ENCODE data around the gene RAB1A.

Gene RAB1A

DNA sequence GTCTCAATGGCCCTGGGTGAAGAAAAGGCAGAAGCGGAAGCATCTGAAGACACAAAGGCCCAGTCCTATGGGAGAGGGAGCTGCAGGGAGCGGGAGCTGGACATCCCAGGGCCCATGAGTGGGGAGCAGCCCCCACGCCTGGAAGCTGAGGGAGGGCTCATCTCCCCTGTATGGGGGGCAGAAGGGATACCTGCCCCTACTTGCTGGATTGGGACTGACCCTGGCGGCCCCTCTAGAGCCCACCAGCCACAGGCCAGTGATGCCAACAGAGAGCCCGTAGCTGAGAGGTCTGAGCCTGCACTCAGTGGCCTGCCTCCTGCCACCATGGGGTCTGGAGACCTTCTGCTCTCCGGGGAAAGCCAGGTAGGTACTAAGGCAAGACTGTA, 60.5 kb downstream of the RAB1A start:
- Histone ChIP-seq H3K9me3 (ENCODE audit: control insufficient read depth, low read depth, low read length) (no peaks in the 10 kb centered on the region), H3K4me3 (ENCODE audit: low read length) (no peak overlapping the region), H3K36me3 (ENCODE audit: control insufficient read depth, low read depth, low read length) (peaks cover 43% of the 10 kb centered on the region), H3K27me3 (ENCODE audit: control insufficient read depth, insufficient read depth, low read length) (no peaks in the 10 kb centered on the region), H3K27ac (ENCODE audit: low read length) (no peak overlapping the region), H3K9ac (ENCODE audit: low read length) (no peak overlapping the region), H3K4me1 (ENCODE audit: control insufficient read depth, low read depth, low read length) (no peaks in the 10 kb centered on the region)

DNA sequence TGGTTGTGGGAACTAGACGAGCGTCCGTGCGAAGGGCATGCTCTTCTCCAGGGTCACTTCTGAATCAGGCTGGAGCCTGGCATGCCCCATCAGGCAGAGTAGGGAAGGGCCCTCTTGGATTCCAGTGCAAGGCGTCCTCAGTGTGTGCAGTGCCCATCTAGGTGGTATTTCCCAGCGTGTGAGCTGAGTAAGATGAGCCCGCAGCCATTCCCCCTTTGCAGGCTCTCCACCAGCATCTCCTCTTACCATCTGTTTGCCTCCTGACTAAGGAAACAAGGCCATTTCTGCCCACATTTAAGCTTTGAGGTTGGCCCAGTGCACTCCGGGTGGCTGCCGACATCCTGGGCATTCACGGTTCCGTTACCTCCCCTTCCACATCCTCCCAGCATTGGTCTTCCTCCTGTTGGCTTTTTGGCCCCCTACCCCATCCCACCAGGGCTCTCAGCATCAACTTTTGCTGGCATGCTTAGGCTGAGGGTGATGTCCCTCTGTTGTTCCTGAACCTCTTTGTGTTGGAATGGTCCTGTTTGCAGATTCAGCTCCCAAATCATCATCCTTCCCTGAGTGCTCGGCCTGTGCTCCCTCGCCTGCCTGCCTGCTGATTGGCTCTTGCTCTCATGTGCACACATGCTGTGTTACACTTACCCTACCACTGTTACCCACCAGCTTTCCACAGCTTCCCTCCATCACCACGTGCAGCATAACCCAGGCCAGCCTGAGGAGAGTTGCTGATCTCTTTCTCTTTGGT, 61.9 kb downstream of the RAB1A start:
- H3K27me3 ChIP-seq (ENCODE audit: control insufficient read depth, insufficient read depth, low read length), result no peaks in the 10 kb centered on the region
- H3K27ac ChIP-seq (ENCODE audit: low read length), result no peak overlapping the region
- no peaks in the 10 kb centered on the region for H3K4me1 ChIP-seq (ENCODE audit: control insufficient read depth, low read depth, low read length)
- no peaks in the 10 kb centered on the region for H3K9me3 ChIP-seq (ENCODE audit: control insufficient read depth, low read depth, low read length)
- H3K9ac ChIP-seq (ENCODE audit: low read length), result no peak overlapping the region
- H3K4me3 ChIP-seq (ENCODE audit: low read length), result no peak overlapping the region
- peaks cover 29% of the 10 kb centered on the region for H3K36me3 ChIP-seq (ENCODE audit: control insufficient read depth, low read depth, low read length)

GRCh38 chr2:65064728-65065552, 65.0 kb downstream of the RAB1A start:
- no peak overlapping the region for H3K4me3 ChIP-seq (ENCODE audit: low read length)
- no peaks in the 10 kb centered on the region for H3K4me1 ChIP-seq (ENCODE audit: control insufficient read depth, low read depth, low read length)
- no peaks in the 10 kb centered on the region for H3K9me3 ChIP-seq (ENCODE audit: control insufficient read depth, low read depth, low read length)
- H3K27ac ChIP-seq (ENCODE audit: low read length), result no peak overlapping the region
- no peak overlapping the region for H3K9ac ChIP-seq (ENCODE audit: low read length)
- H3K36me3 ChIP-seq (ENCODE audit: control insufficient read depth, low read depth, low read length), result peaks cover 2% of the 10 kb centered on the region
- H3K27me3 ChIP-seq (ENCODE audit: control insufficient read depth, insufficient read depth, low read length), result no peaks in the 10 kb centered on the region

- no peak overlapping the region for H3K4me3 ChIP-seq (ENCODE audit: low read length)
- no peaks in the 10 kb centered on the region for H3K27me3 ChIP-seq (ENCODE audit: control insufficient read depth, insufficient read depth, low read length)
- no peak overlapping the region for H3K27ac ChIP-seq (ENCODE audit: low read length)
- H3K9me3 ChIP-seq (ENCODE audit: control insufficient read depth, low read depth, low read length), result no peaks in the 10 kb centered on the region
- H3K9ac ChIP-seq (ENCODE audit: low read length), result no peak overlapping the region
- H3K4me1 ChIP-seq (ENCODE audit: control insufficient read depth, low read depth, low read length), result no peaks in the 10 kb centered on the region
- H3K36me3 ChIP-seq (ENCODE audit: control insufficient read depth, low read depth, low read length), result no peaks in the 10 kb centered on the region
Observed at GRCh38 chr2:65062843-65063825, 66.8 kb downstream of the RAB1A start.

- Histone ChIP-seq H3K36me3 (ENCODE audit: control insufficient read depth, low read depth, low read length) (no peaks in the 10 kb centered on the region), H3K4me3 (ENCODE audit: low read length) (no peak overlapping the region), H3K27me3 (ENCODE audit: control insufficient read depth, insufficient read depth, low read length) (no peaks in the 10 kb centered on the region), H3K27ac (ENCODE audit: low read length) (no peak overlapping the region), H3K9ac (ENCODE audit: low read length) (no peak overlapping the region), H3K4me1 (ENCODE audit: control insufficient read depth, low read depth, low read length) (no peaks in the 10 kb centered on the region), H3K9me3 (ENCODE audit: control insufficient read depth, low read depth, low read length) (no peaks in the 10 kb centered on the region)
Observed at GRCh38 chr2:65061910-65062339, 68.0 kb downstream of the RAB1A start.

DNA sequence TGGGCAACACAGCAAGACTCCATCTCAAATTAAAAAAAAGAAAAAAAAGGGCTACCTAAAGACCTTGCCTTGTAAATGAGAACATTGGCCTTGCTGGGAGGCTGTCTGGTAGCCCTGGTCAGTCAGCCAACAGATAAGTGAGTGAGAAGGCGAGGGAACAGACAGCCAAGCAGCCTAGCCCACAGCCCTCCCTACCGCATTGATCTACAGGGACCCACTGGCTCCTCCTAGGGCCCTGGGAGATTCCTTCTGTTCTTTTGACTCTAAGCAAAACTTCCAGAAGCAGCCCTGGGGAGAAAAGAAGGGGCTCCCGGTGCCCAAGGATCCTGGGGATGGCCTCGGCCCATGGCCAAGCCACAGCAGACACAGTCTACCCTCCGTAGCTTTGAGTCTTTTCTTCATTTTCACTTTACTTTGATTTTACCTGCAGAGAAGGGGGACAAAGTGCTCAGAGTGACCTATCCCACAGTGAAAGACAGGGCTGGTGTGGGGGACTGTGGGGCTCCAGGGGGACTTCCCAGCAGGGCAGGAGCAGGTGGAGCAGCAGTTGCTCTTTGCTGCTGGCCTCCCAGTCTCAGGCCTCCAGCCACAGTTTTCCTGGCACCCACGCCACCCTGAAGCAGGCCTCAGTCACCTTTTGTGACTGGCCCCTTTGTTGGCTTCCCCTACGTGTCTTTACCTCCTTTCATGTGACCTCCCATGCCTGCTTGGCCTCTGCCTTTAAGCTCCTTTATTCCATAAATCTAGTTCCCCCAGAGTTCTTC, 68.6 kb downstream of the RAB1A start:
- H3K27ac ChIP-seq (ENCODE audit: low read length), result no peak overlapping the region
- H3K27me3 ChIP-seq (ENCODE audit: control insufficient read depth, insufficient read depth, low read length), result no peaks in the 10 kb centered on the region
- no peak overlapping the region for H3K4me3 ChIP-seq (ENCODE audit: low read length)
- no peaks in the 10 kb centered on the region for H3K9me3 ChIP-seq (ENCODE audit: control insufficient read depth, low read depth, low read length)
- H3K9ac ChIP-seq (ENCODE audit: low read length), result no peak overlapping the region
- H3K4me1 ChIP-seq (ENCODE audit: control insufficient read depth, low read depth, low read length), result no peaks in the 10 kb centered on the region
- H3K36me3 ChIP-seq (ENCODE audit: control insufficient read depth, low read depth, low read length), result no peaks in the 10 kb centered on the region

DNA sequence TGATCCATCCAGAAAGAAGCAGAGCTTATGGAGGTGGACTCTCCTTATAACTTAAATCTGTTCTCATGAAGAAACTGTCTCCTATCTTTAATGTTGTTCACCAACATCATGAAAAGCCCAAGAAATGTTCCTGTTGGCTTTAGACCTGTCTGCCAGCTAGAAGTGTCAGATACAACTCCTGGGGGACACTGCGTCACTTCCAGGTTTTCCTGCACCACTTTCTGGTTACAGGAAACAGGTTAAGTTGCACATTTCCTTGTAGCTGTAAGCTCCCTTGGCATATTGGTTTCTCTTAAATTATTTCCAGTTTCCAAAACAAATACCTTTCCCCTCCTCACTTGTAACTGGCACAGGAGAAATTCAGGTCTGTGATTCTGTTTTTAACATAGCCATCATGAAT, 70.8 kb downstream of the RAB1A start:
- Histone ChIP-seq H3K36me3 (ENCODE audit: control insufficient read depth, low read depth, low read length) (no peaks in the 10 kb centered on the region), H3K27ac (ENCODE audit: low read length) (no peak overlapping the region), H3K4me1 (ENCODE audit: control insufficient read depth, low read depth, low read length) (no peaks in the 10 kb centered on the region), H3K27me3 (ENCODE audit: control insufficient read depth, insufficient read depth, low read length) (peaks cover 4% of the 10 kb centered on the region), H3K9ac (ENCODE audit: low read length) (no peak overlapping the region), H3K9me3 (ENCODE audit: control insufficient read depth, low read depth, low read length) (no peaks in the 10 kb centered on the region), H3K4me3 (ENCODE audit: low read length) (no peak overlapping the region)

DNA sequence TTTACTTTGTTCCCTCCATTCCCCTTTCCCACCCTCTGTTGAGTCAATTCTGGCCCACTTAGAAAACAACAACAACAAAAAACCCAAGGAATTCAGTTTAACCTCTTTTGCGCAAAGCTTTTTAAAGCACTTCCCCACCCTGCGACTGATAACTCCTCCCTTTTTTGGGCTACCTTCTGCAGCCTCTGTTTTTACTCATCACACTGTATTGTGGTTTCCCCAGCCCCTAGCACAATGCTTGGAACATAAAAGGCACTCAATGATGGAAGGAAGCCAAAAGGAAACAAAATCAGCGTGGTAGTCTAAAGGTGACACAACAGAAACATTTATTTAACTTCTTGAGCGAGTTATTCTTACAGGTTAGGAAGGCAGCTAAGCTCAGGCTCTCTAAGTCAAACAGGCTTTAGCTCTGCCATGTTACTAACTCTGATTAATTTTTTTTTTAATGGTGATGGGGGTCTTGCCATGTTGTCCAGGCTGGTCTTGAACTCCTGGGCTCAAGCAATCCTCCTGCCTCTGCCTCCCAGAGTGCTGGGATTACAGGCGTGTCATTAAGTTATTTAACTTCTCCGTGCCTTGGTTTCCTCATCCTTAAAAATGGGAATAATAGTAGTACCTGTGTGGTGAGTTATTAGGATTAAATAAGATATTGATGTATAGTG, 72.4 kb downstream of the RAB1A start:
- H3K27me3 ChIP-seq (ENCODE audit: control insufficient read depth, insufficient read depth, low read length), result peaks cover 4% of the 10 kb centered on the region
- H3K9ac ChIP-seq (ENCODE audit: low read length), result peak overlapping the region; percentile 89

GRCh38 chr2:65057054-65057375, 72.9 kb downstream of the RAB1A start:
- H3K27ac ChIP-seq (ENCODE audit: low read length), result no peak overlapping the region
- peak overlapping the region; percentile 77 for H3K4me3 ChIP-seq (ENCODE audit: low read length)
- H3K9ac ChIP-seq (ENCODE audit: low read length), result peak overlapping the region; percentile 89
- peaks cover 4% of the 10 kb centered on the region for H3K27me3 ChIP-seq (ENCODE audit: control insufficient read depth, insufficient read depth, low read length)
- H3K36me3 ChIP-seq (ENCODE audit: control insufficient read depth, low read depth, low read length), result no peaks in the 10 kb centered on the region
- H3K4me1 ChIP-seq (ENCODE audit: control insufficient read depth, low read depth, low read length), result no peaks in the 10 kb centered on the region
- H3K9me3 ChIP-seq (ENCODE audit: control insufficient read depth, low read depth, low read length), result no peaks in the 10 kb centered on the region

More for the DNA sequence above, 72.4 kb downstream of the RAB1A start:
- H3K27ac ChIP-seq (ENCODE audit: low read length), result no peak overlapping the region
- H3K36me3 ChIP-seq (ENCODE audit: control insufficient read depth, low read depth, low read length), result no peaks in the 10 kb centered on the region
- peak overlapping the region; percentile 77 for H3K4me3 ChIP-seq (ENCODE audit: low read length)
- no peaks in the 10 kb centered on the region for H3K4me1 ChIP-seq (ENCODE audit: control insufficient read depth, low read depth, low read length)
- H3K9me3 ChIP-seq (ENCODE audit: control insufficient read depth, low read depth, low read length), result no peaks in the 10 kb centered on the region

- Histone ChIP-seq H3K36me3 (ENCODE audit: control insufficient read depth, low read depth, low read length) (no peaks in the 10 kb centered on the region), H3K27ac (ENCODE audit: low read length) (no peak within 1 kb of the TSS), H3K9me3 (ENCODE audit: control insufficient read depth, low read depth, low read length) (no peaks in the 10 kb centered on the region), H3K4me3 (ENCODE audit: low read length) (peak within 1 kb of the TSS; percentile 77), H3K27me3 (ENCODE audit: control insufficient read depth, insufficient read depth, low read length) (peaks cover 4% of the 10 kb centered on the region), H3K9ac (ENCODE audit: low read length) (peak within 1 kb of the TSS; percentile 89), H3K4me1 (ENCODE audit: control insufficient read depth, low read depth, low read length) (no peaks in the 10 kb centered on the region)
Observed at GRCh38 chr2:65056215-65057053, 73.5 kb downstream of the RAB1A start, which contains the start of gene CEP68. CEP68 (plus strand) TSS chr2:65056416; CDS start chr2:65069445, 13,029 bp downstream.
